Activated T-helper 9 cell treated with anti-CD3 and anti-CD28 coated beads, Interleukin-2, amount 50 U/mL, for 16 hours (primary cell): Measurements from ENCODE around the gene TGFBI.

ENCODE experiments used
- DNase-seq: peaks from one replicate; pipeline ENCODE4 v3.0.0-alpha.2; 2020; ENCODE audit warnings: low read depth

Gene TGFBI

DNA sequence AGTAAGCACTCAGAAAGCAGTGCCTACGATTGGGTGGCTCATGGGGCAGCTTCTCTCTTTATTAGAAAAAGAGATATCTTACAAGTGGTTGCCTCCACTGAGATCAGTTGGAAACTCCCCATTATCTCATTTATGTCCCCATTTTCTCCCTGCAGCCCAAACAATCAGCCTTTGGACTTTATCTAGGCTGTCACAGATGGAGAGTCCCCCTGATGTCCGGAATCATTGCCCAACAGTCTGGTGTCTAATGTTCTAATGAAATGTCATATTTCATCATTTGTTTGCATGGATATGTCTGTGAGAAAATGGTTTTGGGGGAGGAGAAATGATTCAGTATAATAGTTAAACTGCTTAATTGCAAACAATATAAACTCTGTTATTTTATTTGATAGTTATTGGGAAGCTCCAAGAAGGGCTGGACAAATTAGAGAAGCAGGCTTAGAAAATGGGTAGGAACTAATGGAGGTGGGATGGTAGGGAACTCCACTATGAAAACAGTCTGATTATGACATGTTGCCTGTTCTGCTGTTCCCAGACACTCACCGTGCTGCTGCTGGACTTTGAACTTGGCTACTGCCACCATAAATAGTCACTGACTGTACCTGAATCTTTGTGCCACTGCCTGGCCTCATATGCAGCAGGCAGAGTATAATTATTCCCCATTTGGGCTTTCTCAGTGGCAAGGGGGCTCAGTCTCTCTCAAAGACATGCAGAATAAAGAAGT is 65.6 kb downstream of the TGFBI start:
- DNase-seq: no peak

DNA sequence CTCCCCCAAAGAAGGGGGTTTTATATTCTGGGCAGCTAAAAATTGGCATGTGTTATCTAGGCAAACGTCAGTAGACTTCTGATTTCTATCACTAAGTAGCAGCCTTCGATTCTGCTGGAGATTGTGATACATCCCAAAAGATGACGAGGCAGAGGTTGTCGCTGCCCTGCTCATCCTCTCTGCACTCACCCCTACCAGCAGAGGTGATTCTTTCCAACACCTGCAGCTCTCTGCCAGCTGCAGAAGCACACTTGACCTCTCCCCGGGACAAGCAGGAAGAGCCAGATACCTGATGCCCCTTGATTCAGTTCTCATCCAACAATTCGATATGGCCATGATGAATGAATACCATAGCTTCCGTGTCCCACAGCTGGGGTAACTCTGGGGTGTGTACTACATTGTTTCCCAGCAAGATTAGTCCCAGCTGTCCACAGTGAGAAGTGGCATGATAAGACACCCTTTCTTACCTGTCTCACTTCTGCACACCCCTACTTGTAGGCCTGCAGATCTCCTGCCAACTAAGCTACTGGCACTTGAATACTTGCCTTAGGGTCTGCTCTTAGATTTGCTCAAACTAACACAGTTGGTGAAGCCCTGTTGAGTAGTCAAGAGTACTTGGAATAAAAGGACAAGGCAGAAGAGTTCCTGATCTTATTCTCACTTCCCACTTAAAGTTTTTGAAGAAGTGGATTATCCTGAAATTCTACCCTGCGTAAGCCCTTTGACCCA is 66.3 kb downstream of the TGFBI start:
- DNase-seq: no peak

DNA sequence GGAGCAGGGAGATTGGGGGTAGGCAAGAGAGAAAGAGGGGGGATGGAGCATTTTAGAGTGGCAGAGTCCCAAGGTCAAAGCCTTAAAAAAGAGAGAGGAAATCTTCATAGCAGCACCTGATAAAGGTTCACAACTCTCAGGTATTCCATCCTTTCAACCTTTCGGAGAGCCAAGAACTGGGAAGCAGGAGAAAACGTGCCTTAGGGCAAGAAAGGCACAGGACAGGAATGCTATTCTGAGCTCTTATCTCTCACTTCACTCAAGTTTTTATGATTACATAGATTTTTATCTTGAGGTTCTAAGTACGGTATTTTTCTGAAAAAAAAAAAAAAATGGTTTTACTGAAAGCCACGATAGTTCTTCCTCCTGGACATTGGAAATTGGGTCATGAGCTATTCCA is 69.4 kb downstream of the TGFBI start:
- no peak for DNase-seq

DNA sequence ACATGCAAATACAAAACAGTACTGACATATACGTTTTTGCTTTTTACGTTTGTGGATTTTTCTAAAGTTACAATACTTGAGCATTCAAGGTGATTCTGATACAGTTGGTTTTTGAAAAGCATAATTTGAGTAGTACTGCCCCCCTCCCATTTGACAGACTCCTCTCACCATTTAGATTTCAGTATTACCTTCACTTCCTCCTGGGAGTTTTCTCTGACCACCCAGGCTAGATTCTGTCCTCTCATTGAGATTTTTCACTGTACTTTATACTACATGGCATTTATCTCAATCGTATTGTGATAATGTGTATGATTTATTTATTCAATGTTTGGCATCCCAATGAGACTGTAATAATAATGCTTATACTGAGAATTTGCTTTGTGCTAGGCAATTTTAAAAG is 71.1 kb downstream of the TGFBI start:
- no peak for DNase-seq

DNA sequence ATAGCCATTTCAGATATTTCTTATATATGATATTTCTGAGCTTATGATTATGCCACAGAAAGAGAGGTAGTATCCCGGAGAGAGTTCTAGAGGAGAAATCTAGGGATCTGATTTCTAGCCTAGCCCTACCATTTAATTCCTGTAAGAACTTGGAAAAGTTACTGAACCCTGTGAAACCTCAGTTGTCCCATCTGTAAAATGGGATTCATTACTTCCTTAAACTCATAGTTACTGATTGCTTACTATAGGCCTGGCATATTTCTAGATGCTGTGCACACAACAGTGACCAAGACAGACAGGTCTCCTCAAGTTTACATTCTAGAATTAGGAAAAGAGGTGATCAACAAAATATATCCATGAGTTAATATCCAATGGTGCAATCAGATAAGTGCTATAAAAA is 73.1 kb downstream of the TGFBI start:
- no peak for DNase-seq

DNA sequence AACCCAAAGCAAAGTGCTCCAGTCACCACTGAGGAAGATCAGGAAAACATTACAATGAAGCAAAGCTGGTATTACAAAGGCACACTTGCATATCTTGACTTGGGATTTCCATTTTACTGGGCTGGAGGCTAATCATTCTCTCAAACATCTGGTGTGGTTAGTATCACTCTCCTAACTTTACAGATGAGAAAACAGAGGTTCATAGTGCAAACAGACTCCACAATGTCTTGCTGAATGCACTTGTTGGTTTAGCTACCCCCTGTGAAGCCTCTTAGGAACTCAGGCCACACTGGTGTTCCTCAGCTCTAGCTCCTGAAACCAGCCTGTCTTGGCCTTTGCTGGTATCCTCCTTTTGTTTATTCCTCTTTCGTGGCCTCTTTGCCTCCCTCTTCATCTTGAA is 74.3 kb downstream of the TGFBI start:
- DNase-seq: no peak

DNA sequence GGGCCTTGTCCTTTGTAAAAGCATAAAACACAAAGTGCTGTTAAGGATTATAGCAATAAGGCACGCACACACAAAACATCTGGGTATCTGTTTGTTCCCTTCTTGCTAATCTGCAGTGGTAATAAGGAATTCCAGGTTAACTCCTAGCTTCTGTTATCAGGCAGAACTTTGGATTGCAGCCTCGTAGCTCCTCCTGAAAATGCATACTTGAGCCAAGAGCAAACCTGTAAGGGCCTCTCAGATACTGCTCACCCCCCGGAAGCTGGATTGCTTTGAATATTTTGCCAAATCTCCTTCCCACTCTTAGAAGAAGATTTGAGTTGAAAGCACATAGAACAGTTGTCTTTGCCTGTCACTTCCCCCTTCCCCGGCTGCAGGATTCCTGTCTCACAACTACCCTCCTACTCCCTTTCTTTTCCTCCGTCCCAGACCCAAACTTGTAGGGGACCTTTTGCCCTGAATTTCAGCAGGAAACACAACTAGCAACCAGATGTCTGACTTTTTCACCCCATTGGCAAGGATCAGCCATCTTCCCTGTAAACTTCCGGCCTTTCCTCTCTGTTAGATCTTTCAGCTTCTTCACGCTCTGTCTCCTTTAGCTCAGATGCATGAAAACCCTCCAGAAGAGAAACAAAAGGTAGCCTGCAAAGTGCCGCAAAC is 75.6 kb downstream of the TGFBI start:
- DNase-seq: no peak

- no peak for DNase-seq
Measured at GRCh38 chr5:136106351-136107031, 77.7 kb downstream of the TGFBI start.

DNA sequence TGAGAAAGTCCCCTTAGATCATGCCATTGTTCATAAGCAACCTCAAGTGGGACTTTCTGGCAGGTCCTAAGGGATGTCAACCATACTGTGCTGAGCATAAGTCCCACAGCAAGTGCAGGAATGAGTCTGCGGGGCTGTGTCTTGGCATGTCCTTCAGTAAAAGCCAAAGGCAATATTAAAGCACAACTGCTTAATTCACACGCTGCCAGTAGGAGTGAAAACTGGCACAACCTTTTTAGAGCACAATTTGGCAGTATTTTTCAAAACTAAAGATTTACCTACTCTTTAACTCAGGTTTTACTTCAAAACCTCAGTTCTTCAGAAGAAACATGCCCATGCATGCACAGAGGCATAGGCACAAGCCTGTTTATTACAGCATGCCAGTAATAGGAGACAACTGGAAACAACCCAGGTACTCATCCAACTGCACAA is 79.4 kb downstream of the TGFBI start:
- DNase-seq: no peak

DNA sequence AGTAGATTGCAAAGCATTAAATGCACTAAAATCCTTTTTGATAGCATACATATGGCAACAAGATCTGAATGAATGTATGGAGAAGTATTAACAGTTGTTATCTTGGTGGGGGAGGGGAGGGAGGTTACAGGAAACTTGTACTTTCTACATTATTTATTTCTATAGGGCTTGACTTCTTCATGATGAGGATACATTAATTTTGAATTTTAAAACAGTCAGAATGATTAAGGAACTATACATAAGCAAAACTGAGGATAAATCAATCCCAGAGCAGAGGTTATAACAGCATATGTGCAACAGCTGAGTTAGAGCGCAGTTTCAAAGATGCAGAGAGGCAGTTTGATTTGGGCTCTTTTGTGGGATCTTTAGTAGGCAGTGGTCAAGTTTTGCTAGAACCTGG is 80.0 kb downstream of the TGFBI start:
- DNase-seq: no peak

- no peak for DNase-seq
Measured at GRCh38 chr5:136109453-136110135, 80.8 kb downstream of the TGFBI start.
